PC-9 (cell line): ENCODE measurements around the gene TPRN. TPM values are rescaled to one million over a fixed set of nuclear protein-coding genes. Genes with fewer than 3 reads are reported as not detected.

ENCODE experiments used
- BruUV-seq: library from RNA; stranded (reverse); fragments of 400-500 nt; replicated peaks from 2 replicates; lab custom pipeline; 2021; lab: Mats Ljungman, UMichigan
- CTCF ChIA-PET: fragments of 300-600 bp; sonication (Branson Sonifier 250); formaldehyde crosslinking; loops from one replicate; lab custom pipeline; 2022; ENCODE audit warnings: antibody characterized with exemption; lab: Charles Lee
- POLR2A ChIA-PET: fragments of 300-600 bp; sonication (Branson Sonifier 250); formaldehyde crosslinking; loops from one replicate; lab custom pipeline; 2022; ENCODE audit warnings: antibody characterized with exemption; ENCODE audit not compliant: unreplicated experiment; lab: Charles Lee
- DNase-seq, 2 experiments: peaks; one replicate each; pipeline versions ENCODE4 v3.0.0 to v3.0.0-alpha.2; 2015 to 2022; ENCODE audit warnings: mixed read lengths in 1 of 2
- H2AFZ ChIP-seq: fragments of 200-600 bp; sonication (generic); 2 replicates; pipeline ENCODE4 v1.8.1; 2017; ENCODE audit warnings: antibody characterized with exemption
- H3F3A ChIP-seq: fragments of 200-600 bp; sonication (generic); 2 replicates; pipeline ENCODE4 v1.8.1; 2017; ENCODE audit warnings: antibody characterized with exemption, mild to moderate bottlenecking, low read depth; ENCODE audit not compliant: insufficient read depth
- H3K27ac ChIP-seq: fragments of 200-600 bp; sonication (generic); 2 replicates; pipeline ENCODE4 v1.6.1; 2016; ENCODE audit warnings: mixed run types
- H3K27me3 ChIP-seq: fragments of 200-600 bp; sonication (generic); 2 replicates; pipeline ENCODE4 v1.6.1; 2016; ENCODE audit warnings: low read depth, mixed run types; ENCODE audit not compliant: insufficient read depth
- H3K36me3 ChIP-seq: fragments of 200-600 bp; sonication (generic); 2 replicates; pipeline ENCODE4 v1.6.1; 2016; ENCODE audit warnings: low read depth, mixed run types
- H3K4me1 ChIP-seq: fragments of 200-600 bp; sonication (generic); replicated peaks from 2 replicates; pipeline ENCODE4 v1.6.1; 2016; ENCODE audit warnings: mixed run types; ENCODE audit not compliant: insufficient read depth
- H3K4me2 ChIP-seq: fragments of 200-600 bp; sonication (generic); 2 replicates; pipeline ENCODE4 v1.6.1; 2017; ENCODE audit warnings: mixed run types
- H3K4me3 ChIP-seq: fragments of 200-600 bp; sonication (generic); 2 replicates; pipeline ENCODE4 v1.6.1; 2016; ENCODE audit warnings: mixed run types
- H3K79me2 ChIP-seq: fragments of 200-600 bp; sonication (generic); 2 replicates; pipeline ENCODE4 v1.6.1; 2017; ENCODE audit warnings: low read depth, mixed run types
- H3K9me2 ChIP-seq: fragments of 200-600 bp; sonication (generic); 2 replicates; pipeline ENCODE4 v1.8.1; 2017; ENCODE audit warnings: mild to moderate bottlenecking; ENCODE audit not compliant: insufficient read depth
- H3K9me3 ChIP-seq: fragments of 200-600 bp; sonication (generic); 2 replicates; pipeline ENCODE4 v1.8.1; 2016; ENCODE audit warnings: low read depth; ENCODE audit not compliant: insufficient read depth
- H4K20me1 ChIP-seq: fragments of 200-600 bp; sonication (generic); 2 replicates; pipeline ENCODE4 v1.8.1; 2017; ENCODE audit not compliant: insufficient read depth
- CTCF ChIP-seq: fragments of 200-600 bp; sonication (generic); conservative IDR thresholded peaks from 2 replicates; pipeline ENCODE4 v1.6.1; 2017; ENCODE audit warnings: mixed run types, antibody characterized with exemption, mild to moderate bottlenecking, moderate library complexity
- EZH2 ChIP-seq: fragments of 200-600 bp; sonication (generic); IDR thresholded peaks from 2 replicates; pipeline ENCODE4 v1.8.0; 2017; ENCODE audit warnings: antibody characterized with exemption, low read depth
- intact Hi-C: fragments of 100-400 bp; cut with micrococcal nuclease; formaldehyde crosslinking; loops from one replicate; pipeline ENCODE4 v1.10.0; 2022; ENCODE audit not compliant: unreplicated experiment
- total RNA-seq: library from RNA; stranded (reverse); gene quantifications from 2 replicates; pipeline ENCODE4 v1.2.3, GENCODE V29; 2021

The TPRN gene
- total RNA-seq, 1 experiment from 2014 or later: 61.8 TPM

- Histone ChIP-seq H3K4me3 (no peak overlapping the region), H3K27ac (no peak overlapping the region), H3K27me3 (no peaks in the 10 kb centered on the region), H3K79me2 (no peaks in the 10 kb centered on the region), H3K9me2 (no peaks in the 10 kb centered on the region), H3K36me3 (no peaks in the 10 kb centered on the region), H3F3A (peaks cover 15% of the 10 kb centered on the region; the same call in 1 of the 2 replicates), H3K9me3 (no peaks in the 10 kb centered on the region), H3K4me1 (no peaks in the 10 kb centered on the region), H2AFZ (no peak overlapping the region), H4K20me1 (no peaks in the 10 kb centered on the region), H3K4me2 (no peak overlapping the region)
- intact Hi-C loops: no loop called here
- POLR2A ChIA-PET: no interaction called here
- TF ChIP-seq EZH2 (no peak), CTCF (no peak)
- no peak for DNase-seq
- BruUV-seq: no TSS peak
- CTCF ChIA-PET: no interaction called here
Measured at GRCh38 chr9:137180491-137180890, 20.1 kb downstream of the TPRN start.

- TF ChIP-seq CTCF: no peak
- no peak for TF ChIP-seq EZH2
- no peaks in the 10 kb centered on the region for H3K36me3 ChIP-seq
- H3K4me1 ChIP-seq: no peaks in the 10 kb centered on the region
- intact Hi-C loops: no loop called here
- no peak overlapping the region for H2AFZ ChIP-seq
- H4K20me1 ChIP-seq: no peaks in the 10 kb centered on the region
- DNase-seq: no peak
- H3K4me2 ChIP-seq: no peak overlapping the region
- H3F3A ChIP-seq: peaks cover 15% of the 10 kb centered on the region; the same call in 1 of the 2 replicates
- no peaks in the 10 kb centered on the region for H3K9me3 ChIP-seq
- H3K4me3 ChIP-seq: no peak overlapping the region
- POLR2A ChIA-PET: no interaction called here
- CTCF ChIA-PET: no interaction called here
- BruUV-seq: no TSS peak
- H3K79me2 ChIP-seq: no peaks in the 10 kb centered on the region
- no peaks in the 10 kb centered on the region for H3K27me3 ChIP-seq
- no peaks in the 10 kb centered on the region for H3K9me2 ChIP-seq
- no peak overlapping the region for H3K27ac ChIP-seq
Measured at GRCh38 chr9:137179761-137180160, 20.8 kb downstream of the TPRN start.

GRCh38 chr9:137178939-137179630 is 21.5 kb downstream of the TPRN start:
- no TSS peak for BruUV-seq
- CTCF ChIA-PET: no interaction called here
- intact Hi-C loops: no loop called here

More at GRCh38 chr9:137178939-137179630, 21.5 kb downstream of the TPRN start:
- H3K9me3 ChIP-seq: no peaks in the 10 kb centered on the region
- H3K27ac ChIP-seq: no peak overlapping the region
- no peaks in the 10 kb centered on the region for H3K79me2 ChIP-seq
- POLR2A ChIA-PET: no interaction called here
- H4K20me1 ChIP-seq: no peaks in the 10 kb centered on the region
- H3K4me3 ChIP-seq: no peak overlapping the region
- H3K36me3 ChIP-seq: no peaks in the 10 kb centered on the region
- no peaks in the 10 kb centered on the region for H3K9me2 ChIP-seq
- H3K4me2 ChIP-seq: no peak overlapping the region
- no peak for DNase-seq
- TF ChIP-seq CTCF (no peak), EZH2 (no peak)
- H3F3A ChIP-seq: peaks cover 15% of the 10 kb centered on the region; the same call in 1 of the 2 replicates
- no peaks in the 10 kb centered on the region for H3K27me3 ChIP-seq
- H2AFZ ChIP-seq: no peak overlapping the region
- no peaks in the 10 kb centered on the region for H3K4me1 ChIP-seq
